Measurements from ENCODE around the gene QSER1. TPM values are rescaled to one million over a fixed set of nuclear protein-coding genes. Genes with fewer than 3 reads are reported as not detected.

QSER1 gene
- total and polyA plus RNA-seq, 10 of the 15 experiments (the other 5 are each of a cell fraction or from before 2014, with no cell fraction given) = 2.1 to 15.0 (median 9.4) TPM

DNA sequence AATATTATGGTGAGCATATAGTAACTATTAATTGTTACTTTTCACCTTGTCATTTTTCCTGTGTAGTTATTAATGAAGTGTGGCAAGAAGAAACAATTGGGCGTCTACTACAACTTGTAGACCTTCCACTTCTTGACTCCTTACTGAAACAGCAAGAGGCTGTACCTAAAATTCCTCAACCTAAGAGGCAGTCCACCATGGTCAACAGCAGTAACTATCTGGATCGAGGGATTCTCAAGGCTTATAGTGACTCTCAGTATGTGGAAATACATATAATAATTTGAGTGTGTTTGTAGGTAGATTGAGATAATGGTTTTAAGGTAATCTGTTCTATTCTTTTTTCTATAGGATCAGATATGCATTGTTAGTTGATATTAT, 135.9 kb downstream of the QSER1 start:
- DNase-seq (ENCODE audit: low read depth, low spot score) = no peak
- no peak for ATAC-seq
- no peaks in the 10 kb centered on the region for H3K27me3 ChIP-seq (replicated peaks in 1 of 2; ENCODE audit: control insufficient read depth in 2 of 2, insufficient read depth in 2 of 2, low read length in 1 of 2)
- H2AFZ ChIP-seq (ENCODE audit: control insufficient read depth, low read depth, low read length) = no peak overlapping the region
- no peak for FAIRE-seq
- TF ChIP-seq WRNIP1 (IDR thresholded peaks at IDR 0.05; ENCODE audit: borderline replicate concordance, low read depth, low read length) (no peak), NFYB (IDR thresholded peaks at IDR 0.05; ENCODE audit: insufficient read depth, low read depth, low read length) (no peak), JUNB (IDR thresholded peaks at IDR 0.05) (no peak), STAT1 (conservative IDR thresholded peaks at IDR 0.05) (no peak), KDM1A (IDR thresholded peaks at IDR 0.05; ENCODE audit: borderline replicate concordance) (no peak), SREBF1 (IDR thresholded peaks at IDR 0.05; ENCODE audit: low read length) (no peak), DPF2 (IDR thresholded peaks at IDR 0.05) (no peak), TCF3 (IDR thresholded peaks at IDR 0.05; ENCODE audit: borderline replicate concordance, insufficient read depth, low read depth, low read length) (no peak), POLR2A (IDR thresholded peaks at IDR 0.05; ENCODE audit: low read depth, low read length) (no peak), IKZF1 (conservative IDR thresholded peaks at IDR 0.05) (no peak), MEF2B (IDR thresholded peaks at IDR 0.05; ENCODE audit: partially characterized antibody, poor library complexity, severe bottlenecking) (no peak), TBL1XR1 (IDR thresholded peaks at IDR 0.05; ENCODE audit: low read depth, low read length) (no peak), TCF7 (IDR thresholded peaks at IDR 0.05; ENCODE audit: borderline replicate concordance) (no peak), IRF4 (IDR thresholded peaks at IDR 0.05; ENCODE audit: low read depth, low read length) (no peak), CBX3 (IDR thresholded peaks at IDR 0.05; ENCODE audit: borderline replicate concordance, low read depth) (no peak)
- TF ChIP-seq, protein P1, sequence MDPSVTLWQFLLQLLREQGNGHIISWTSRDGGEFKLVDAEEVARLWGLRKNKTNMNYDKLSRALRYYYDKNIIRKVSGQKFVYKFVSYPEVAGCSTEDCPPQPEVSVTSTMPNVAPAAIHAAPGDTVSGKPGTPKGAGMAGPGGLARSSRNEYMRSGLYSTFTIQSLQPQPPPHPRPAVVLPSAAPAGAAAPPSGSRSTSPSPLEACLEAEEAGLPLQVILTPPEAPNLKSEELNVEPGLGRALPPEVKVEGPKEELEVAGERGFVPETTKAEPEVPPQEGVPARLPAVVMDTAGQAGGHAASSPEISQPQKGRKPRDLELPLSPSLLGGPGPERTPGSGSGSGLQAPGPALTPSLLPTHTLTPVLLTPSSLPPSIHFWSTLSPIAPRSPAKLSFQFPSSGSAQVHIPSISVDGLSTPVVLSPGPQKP (IDR thresholded peaks at IDR 0.05; ENCODE audit: low read depth, low read length) = no peak
- TF ChIP-seq, protein P2, sequence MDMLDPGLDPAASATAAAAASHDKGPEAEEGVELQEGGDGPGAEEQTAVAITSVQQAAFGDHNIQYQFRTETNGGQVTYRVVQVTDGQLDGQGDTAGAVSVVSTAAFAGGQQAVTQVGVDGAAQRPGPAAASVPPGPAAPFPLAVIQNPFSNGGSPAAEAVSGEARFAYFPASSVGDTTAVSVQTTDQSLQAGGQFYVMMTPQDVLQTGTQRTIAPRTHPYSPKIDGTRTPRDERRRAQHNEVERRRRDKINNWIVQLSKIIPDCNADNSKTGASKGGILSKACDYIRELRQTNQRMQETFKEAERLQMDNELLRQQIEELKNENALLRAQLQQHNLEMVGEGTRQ (IDR thresholded peaks at IDR 0.05; ENCODE audit: borderline replicate concordance, low read depth, low read length) = no peak
- TF ChIP-seq, protein P3, sequence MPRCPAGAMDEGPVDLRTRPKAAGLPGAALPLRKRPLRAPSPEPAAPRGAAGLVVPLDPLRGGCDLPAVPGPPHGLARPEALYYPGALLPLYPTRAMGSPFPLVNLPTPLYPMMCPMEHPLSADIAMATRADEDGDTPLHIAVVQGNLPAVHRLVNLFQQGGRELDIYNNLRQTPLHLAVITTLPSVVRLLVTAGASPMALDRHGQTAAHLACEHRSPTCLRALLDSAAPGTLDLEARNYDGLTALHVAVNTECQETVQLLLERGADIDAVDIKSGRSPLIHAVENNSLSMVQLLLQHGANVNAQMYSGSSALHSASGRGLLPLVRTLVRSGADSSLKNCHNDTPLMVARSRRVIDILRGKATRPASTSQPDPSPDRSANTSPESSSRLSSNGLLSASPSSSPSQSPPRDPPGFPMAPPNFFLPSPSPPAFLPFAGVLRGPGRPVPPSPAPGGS (IDR thresholded peaks at IDR 0.05; ENCODE audit: borderline replicate concordance, insufficient read depth, low read depth, low read length, poor library complexity, severe bottlenecking) = no peak
- H3K9ac ChIP-seq (ENCODE audit: control insufficient read depth, insufficient read depth, low read length) = no peak overlapping the region
- H3K27ac ChIP-seq (ENCODE audit: control insufficient read depth, insufficient read depth) = no peak overlapping the region
- H3K4me2 ChIP-seq (ENCODE audit: control insufficient read depth, insufficient read depth) = no peak overlapping the region
- H3K4me1 ChIP-seq (ENCODE audit: control insufficient read depth, insufficient read depth, low read length) = no peaks in the 10 kb centered on the region
- ChIA-PET RAD21 (ENCODE audit: unreplicated experiment) (interaction anchor here (1.4 kb wide), 1 partner anchor 11 kb away, joined by 4 read pairs; the partner anchor contains the start of gene TCP11L1), CTCF (interaction anchor here (1.0 to 1.2 kb wide), 2 partner anchors 37 to 137 kb away, joined by 3 read pairs; no protein-coding TSS in a partner anchor), SMC1A (ENCODE audit: uncharacterized antibody, unreplicated experiment) (interaction anchor here (0.7 to 2.2 kb wide), 5 partner anchors 9 to 35 kb away, joined by 3 to 6 read pairs (median 5); no protein-coding TSS in a partner anchor), POLR2A (interaction anchor here (1.2 kb wide), 1 partner anchor 11 kb away, joined by 4 read pairs; the partner anchor contains the start of gene TCP11L1)
- H3K79me2 ChIP-seq (ENCODE audit: control insufficient read depth, insufficient read depth, low read length) = no peaks in the 10 kb centered on the region
- BruUV-seq (replicated peaks) = no TSS peak
- intact Hi-C loops (cut with micrococcal nuclease; ENCODE audit: unreplicated experiment) (no loop called here), in situ Hi-C loops (cut with MboI) (no loop called here)
- WGBS (ENCODE audit: insufficient coverage, insufficient replicate concordance, low lambda C conversion rate, missing lambda C conversion rate) = 41% methylated on average over 2 of the region's 2 CpGs
- H4K20me1 ChIP-seq (ENCODE audit: control insufficient read depth, insufficient read depth) = no peaks in the 10 kb centered on the region
- no peak overlapping the region for H3K4me3 ChIP-seq
- no peaks in the 10 kb centered on the region for H3K9me3 ChIP-seq (replicated peaks; ENCODE audit: control insufficient read depth, insufficient read depth, low read length)
- no peaks in the 10 kb centered on the region for H3K36me3 ChIP-seq (ENCODE audit: control insufficient read depth in 2 of 2, insufficient read depth in 2 of 2, low read length in 1 of 2)

All from GM12878 (cell line).